Left lung (tissue), 10 donors: ENCODE results near the gene ANTXR2. TPM values are rescaled to one million over a fixed set of nuclear protein-coding genes. Genes with fewer than 3 reads are reported as not detected.

Experiments
- ATAC-seq: fragments of 200-7000 bp; cut with Tn5 transposase; one replicate; pipeline ENCODE4 v1.9.1; 2020; ENCODE audit warnings: moderate library complexity
- DNase-seq, 4 donors: peaks; one replicate each; pipeline ENCODE4 v3.0.0-alpha.2; 2013 to 2020
- H3K27ac ChIP-seq, 2 donors: fragments of 200-600 bp; sonication (generic) in 1 of 2; one replicate each; pipeline versions ENCODE4 v1.5.0 to v1.8.0; 2020 to 2021
- H3K27me3 ChIP-seq, 2 donors: fragments of 200-600 bp; sonication (generic) in 1 of 2; one replicate each; pipeline versions ENCODE4 v1.5.0 to v1.8.0; 2020 to 2021
- H3K36me3 ChIP-seq, 2 donors: fragments of 200-600 bp; sonication (generic) in 1 of 2; one replicate each; pipeline versions ENCODE4 v1.5.0 to v1.8.0; 2020 to 2021
- H3K4me1 ChIP-seq, 2 donors: fragments of 200-600 bp; one replicate each; pipeline ENCODE4 v1.8.0; 2021
- H3K4me3 ChIP-seq, 2 donors: fragments of 200-600 bp; sonication (generic) in 1 of 2; one replicate each; pipeline versions ENCODE4 v1.5.0 to v1.8.0; 2020 to 2021; ENCODE audit warnings: mild to moderate bottlenecking in 1 of 2
- H3K9me3 ChIP-seq, 2 donors: fragments of 200-600 bp; sonication (generic) in 1 of 2; one replicate each; pipeline versions ENCODE4 v1.5.0 to v1.8.0; 2020 to 2021
- CTCF ChIP-seq, 2 donors: fragments of 200-600 bp; sonication (generic) in 1 of 2; IDR thresholded peaks; one replicate each; pipeline versions ENCODE4 v1.5.0 to v1.8.0; 2021; ENCODE audit warnings: antibody characterized with exemption in 2 of 2
- intact Hi-C, 2 donors: fragments of 100-400 bp; cut with DNase I; formaldehyde crosslinking; loops; one replicate each; pipeline versions ENCODE4 v1.11.2 to v1.14.2; 2022
- polyA plus RNA-seq, 6 donors: library from polyadenylated mRNA; unstranded; fragments of 120-200 nt; gene quantifications; one replicate each; pipeline ENCODE4 v1.2.1, GENCODE V29; 2013; ENCODE audit not compliant: insufficient read length in 6 of 6
- total RNA-seq, 2 donors: library from RNA; stranded (reverse); fragmentation: NEBNext Ultra II Directional; extraction: Animal tissue kit (Norgen Biotek cat#: 25700); gene quantifications; one replicate each; pipeline ENCODE4 v1.2.1, GENCODE V29; 2021
- donor health status: DM: no; HTN: yes; CAD: no.
- donor health status: DM: no; HTN: no; CAD: no.

ANTXR2 gene
- total and polyA plus RNA-seq, 8 donors: 45.6 to 73.3 (median 66.1) TPM

DNA sequence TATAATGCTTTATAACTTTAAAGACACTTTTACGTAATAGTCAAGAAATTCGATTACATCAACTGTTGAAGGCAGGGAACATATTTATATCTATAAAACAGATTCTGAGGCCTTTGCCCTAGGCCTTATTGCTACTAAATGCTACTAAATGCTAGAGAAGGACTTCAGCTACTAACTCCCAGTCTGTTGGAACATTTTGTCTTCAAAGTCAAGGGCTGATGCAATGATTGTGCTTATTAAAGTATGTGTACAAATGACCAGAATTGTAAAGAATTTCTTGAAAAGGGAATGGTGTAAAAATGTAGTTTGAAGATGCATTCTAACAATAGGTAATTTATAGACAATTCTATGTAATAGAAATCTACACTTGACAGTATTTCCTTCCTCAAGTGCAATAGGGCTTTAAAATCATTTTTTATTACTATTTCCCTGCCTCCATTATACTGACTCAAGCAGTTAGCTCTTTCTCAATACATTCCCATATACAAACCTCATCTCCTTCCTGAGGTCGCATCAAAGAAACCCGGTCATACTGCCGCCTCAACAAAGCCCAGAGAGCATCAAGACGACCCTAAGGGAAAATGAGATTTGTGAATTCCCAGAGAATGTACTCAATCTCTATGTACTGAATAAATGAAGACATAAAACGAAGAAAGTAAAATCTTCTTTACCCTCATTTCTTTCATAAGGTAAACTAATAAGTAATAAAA is 95.7 kb downstream of the ANTXR2 start:
- ATAC-seq (no peak), DNase-seq (no peak)
- Histone ChIP-seq H3K4me3 (no peak overlapping the region), H3K36me3 (peaks cover 0 to 30% of the 10 kb centered on the region in 2 donors), H3K9me3 (no peaks in the 10 kb centered on the region), H3K27me3 (no peaks in the 10 kb centered on the region), H3K27ac (no peak overlapping the region), H3K4me1 (no peaks in the 10 kb centered on the region)
- intact Hi-C loops: no loop called here
- no peak for TF ChIP-seq CTCF (IDR thresholded peaks at IDR 0.05)

- Histone ChIP-seq H3K4me3 (no peak overlapping the region), H3K27me3 (no peaks in the 10 kb centered on the region), H3K9me3 (peaks cover 0 to 3% of the 10 kb centered on the region in 2 donors), H3K4me1 (no peaks in the 10 kb centered on the region), H3K36me3 (peaks cover 0 to 18% of the 10 kb centered on the region in 2 donors), H3K27ac (no peak overlapping the region)
- TF ChIP-seq CTCF (IDR thresholded peaks at IDR 0.05): no peak
- peak in 3 of 4 donors; percentile 22 to 68 (median 28) for DNase-seq
- intact Hi-C loops: no loop called here
- ATAC-seq: no peak
These were observed 108.4 kb downstream of the ANTXR2 start for GRCh38 chr4:79964400-79965211.

- DNase-seq (no peak), ATAC-seq (no peak)
- no peak overlapping the region for H3K27ac ChIP-seq
These were observed 109.0 kb downstream of the ANTXR2 start for GRCh38 chr4:79964020-79964399.

GRCh38 chr4:79959652-79960051 is 113.4 kb downstream of the ANTXR2 start:
- no peak for TF ChIP-seq CTCF (IDR thresholded peaks at IDR 0.05)
- no peak for DNase-seq
- Histone ChIP-seq H3K27ac (no peak overlapping the region), H3K36me3 (peaks cover 0 to 10% of the 10 kb centered on the region in 2 donors), H3K4me3 (no peak overlapping the region), H3K9me3 (peaks cover 0 to 1% of the 10 kb centered on the region in 2 donors), H3K4me1 (no peaks in the 10 kb centered on the region), H3K27me3 (no peaks in the 10 kb centered on the region)
- ATAC-seq: no peak
- intact Hi-C loops: no loop called here

More at GRCh38 chr4:79964020-79964399, 109.0 kb downstream of the ANTXR2 start:
- Histone ChIP-seq H3K27me3 (no peaks in the 10 kb centered on the region), H3K4me1 (no peaks in the 10 kb centered on the region), H3K9me3 (peaks cover 0 to 3% of the 10 kb centered on the region in 2 donors), H3K36me3 (peaks cover 0 to 18% of the 10 kb centered on the region in 2 donors), H3K4me3 (no peak overlapping the region)
- TF ChIP-seq CTCF (IDR thresholded peaks at IDR 0.05): no peak
- intact Hi-C loops: no loop called here
